Muscle layer of colon (tissue), 2 donors: ENCODE measurements around the gene EPB41L2.

Experiments used
- H3K27ac ChIP-seq: one replicate; pipeline ENCODE4 v1.7.0; 2013; ENCODE audit warnings: low read depth, mild to moderate bottlenecking, low read length, moderate library complexity
- H3K27me3 ChIP-seq, 2 donors: one replicate each; pipeline ENCODE4 v1.7.0; 2013; ENCODE audit warnings: low read length in 2 of 2, mild to moderate bottlenecking in 2 of 2; ENCODE audit not compliant: insufficient read depth in 2 of 2, control insufficient read depth in 1 of 2
- H3K36me3 ChIP-seq: one replicate; pipeline ENCODE4 v1.7.0; 2013; ENCODE audit warnings: mild to moderate bottlenecking, low read length; ENCODE audit not compliant: insufficient read depth
- H3K4me1 ChIP-seq: one replicate; pipeline ENCODE4 v1.7.0; 2013; ENCODE audit warnings: mild to moderate bottlenecking, low read length; ENCODE audit not compliant: insufficient read depth
- H3K4me3 ChIP-seq, 2 donors: one replicate each; pipeline ENCODE4 v1.7.0; 2013; ENCODE audit warnings: low read length in 2 of 2, low read depth in 1 of 2, mild to moderate bottlenecking in 1 of 2, moderate library complexity in 1 of 2
- H3K9ac ChIP-seq: one replicate; pipeline ENCODE4 v1.7.0; 2013; ENCODE audit warnings: low read length
- H3K9me3 ChIP-seq: one replicate; pipeline ENCODE4 v1.7.0; 2013; ENCODE audit warnings: mild to moderate bottlenecking, low read length
- donor health status: abdominal sarcoma.
- donor health status: Adenocarcinoma of cecum.

The EPB41L2 gene

GRCh38 chr6:131082335-131082734 lies 19.3 kb upstream of the EPB41L2 start:
- no peaks in the 10 kb centered on the region for H3K36me3 ChIP-seq
- H3K27me3 ChIP-seq: no peaks in the 10 kb centered on the region
- no peak overlapping the region for H3K4me3 ChIP-seq
- no peak overlapping the region for H3K9ac ChIP-seq
- H3K27ac ChIP-seq: no peak overlapping the region
- no peaks in the 10 kb centered on the region for H3K4me1 ChIP-seq
- no peaks in the 10 kb centered on the region for H3K9me3 ChIP-seq

- Histone ChIP-seq H3K4me1 (no peaks in the 10 kb centered on the region), H3K27ac (no peak overlapping the region), H3K9ac (no peak overlapping the region), H3K9me3 (no peaks in the 10 kb centered on the region), H3K27me3 (no peaks in the 10 kb centered on the region), H3K36me3 (no peaks in the 10 kb centered on the region), H3K4me3 (no peak overlapping the region)
Measured at GRCh38 chr6:131080084-131080483, 17.0 kb upstream of the EPB41L2 start.

- Histone ChIP-seq H3K4me3 (no peak overlapping the region), H3K27ac (no peak overlapping the region), H3K36me3 (no peaks in the 10 kb centered on the region), H3K9ac (no peak overlapping the region), H3K9me3 (no peaks in the 10 kb centered on the region), H3K27me3 (no peaks in the 10 kb centered on the region), H3K4me1 (no peaks in the 10 kb centered on the region)
Measured at GRCh38 chr6:131073577-131073976, 10.5 kb upstream of the EPB41L2 start.

- Histone ChIP-seq H3K9ac (no peak overlapping the region), H3K4me1 (no peaks in the 10 kb centered on the region), H3K9me3 (no peaks in the 10 kb centered on the region), H3K27ac (no peak overlapping the region), H3K27me3 (no peaks in the 10 kb centered on the region), H3K4me3 (no peak overlapping the region), H3K36me3 (no peaks in the 10 kb centered on the region)
Measured at GRCh38 chr6:131070061-131070460, 7.0 kb upstream of the EPB41L2 start.

GRCh38 chr6:131068165-131068564 lies 5.1 kb upstream of the EPB41L2 start:
- no peaks in the 10 kb centered on the region for H3K9me3 ChIP-seq
- no peaks in the 10 kb centered on the region for H3K27me3 ChIP-seq
- peaks cover 5% of the 10 kb centered on the region for H3K4me1 ChIP-seq
- H3K36me3 ChIP-seq: no peaks in the 10 kb centered on the region
- H3K27ac ChIP-seq: no peak overlapping the region
- no peak overlapping the region for H3K4me3 ChIP-seq
- H3K9ac ChIP-seq: no peak overlapping the region

- Histone ChIP-seq H3K9me3 (no peaks in the 10 kb centered on the region), H3K4me1 (peaks cover 5% of the 10 kb centered on the region), H3K4me3 (no peak overlapping the region), H3K27ac (no peak overlapping the region), H3K9ac (no peak overlapping the region), H3K36me3 (no peaks in the 10 kb centered on the region), H3K27me3 (no peaks in the 10 kb centered on the region)
Measured at GRCh38 chr6:131067521-131067920, 4.5 kb upstream of the EPB41L2 start.

- Histone ChIP-seq H3K4me3 (no peak overlapping the region), H3K27ac (no peak overlapping the region), H3K27me3 (no peaks in the 10 kb centered on the region)
Measured at GRCh38 chr6:131065824-131066171, 2.8 kb upstream of the EPB41L2 start.

GRCh38 chr6:131065112-131065823 lies 2.2 kb upstream of the EPB41L2 start:
- no peaks in the 10 kb centered on the region for H3K9me3 ChIP-seq
- no peaks in the 10 kb centered on the region for H3K36me3 ChIP-seq
- H3K27me3 ChIP-seq: no peaks in the 10 kb centered on the region
- no peak overlapping the region for H3K27ac ChIP-seq
- H3K9ac ChIP-seq: no peak overlapping the region
- H3K4me1 ChIP-seq: peaks cover 5% of the 10 kb centered on the region
- H3K4me3 ChIP-seq: no peak overlapping the region

More at GRCh38 chr6:131065824-131066171, 2.8 kb upstream of the EPB41L2 start:
- Histone ChIP-seq H3K9me3 (no peaks in the 10 kb centered on the region), H3K36me3 (no peaks in the 10 kb centered on the region), H3K9ac (no peak overlapping the region), H3K4me1 (peaks cover 5% of the 10 kb centered on the region)

- Histone ChIP-seq H3K27ac (peak overlapping the region; percentile 71), H3K4me3 (peak overlapping the region in 1 of 2 donors; percentile 56), H3K9ac (peak overlapping the region; percentile 79), H3K4me1 (peaks cover 5% of the 10 kb centered on the region), H3K36me3 (no peaks in the 10 kb centered on the region), H3K27me3 (no peaks in the 10 kb centered on the region), H3K9me3 (no peaks in the 10 kb centered on the region)
Measured at GRCh38 chr6:131063764-131064272, 773 bp upstream of the EPB41L2 start.

- Histone ChIP-seq H3K36me3 (no peaks in the 10 kb centered on the region), H3K27ac (peak overlapping the region; percentile 71), H3K4me1 (peaks cover 5% of the 10 kb centered on the region), H3K4me3 (peak overlapping the region; percentile 56 to 95), H3K9ac (no peak overlapping the region), H3K9me3 (no peaks in the 10 kb centered on the region), H3K27me3 (no peaks in the 10 kb centered on the region)
Measured at GRCh38 chr6:131062241-131063027, 611 bp downstream of the EPB41L2 start.

- Histone ChIP-seq H3K4me1 (peaks cover 5% of the 10 kb centered on the region), H3K9ac (no peak overlapping the region), H3K9me3 (no peaks in the 10 kb centered on the region), H3K4me3 (peak overlapping the region; percentile 0 to 56), H3K27ac (peak overlapping the region; percentile 71), H3K36me3 (no peaks in the 10 kb centered on the region), H3K27me3 (no peaks in the 10 kb centered on the region)
Measured at GRCh38 chr6:131061751-131062119, 1.3 kb downstream of the EPB41L2 start.
